Stimulated activated CD4-positive, alpha-beta T cell treated with anti-CD3 and anti-CD28 coated beads, Interleukin-4, amount 100 ng/mL, for 4 hours (primary cell): ENCODE data around the gene TRIM7.

Experiments
- DNase-seq, 2 experiments: peaks; one replicate each; pipeline ENCODE4 v3.0.0-alpha.2; 2020

The TRIM7 gene

GRCh38 chr5:181170237-181170825, 34.7 kb downstream of the TRIM7 start:
- no peak for DNase-seq

- peak; percentile 68 to 84 for DNase-seq
These were observed 35.3 kb downstream of the TRIM7 start for GRCh38 chr5:181169459-181170236.

GRCh38 chr5:181168595-181169118, 36.3 kb downstream of the TRIM7 start:
- no peak for DNase-seq

- no peak for DNase-seq
These were observed 37.0 kb downstream of the TRIM7 start for GRCh38 chr5:181167814-181168488.

- no peak for DNase-seq
These were observed 37.9 kb downstream of the TRIM7 start for GRCh38 chr5:181166812-181167733.

GRCh38 chr5:181164076-181164952, 40.7 kb downstream of the TRIM7 start:
- DNase-seq: peak; percentile 44 to 53

- DNase-seq: no peak
These were observed 41.4 kb downstream of the TRIM7 start for GRCh38 chr5:181163487-181164075.

GRCh38 chr5:181161534-181162175, 43.3 kb downstream of the TRIM7 start:
- DNase-seq: no peak

- peak; percentile 45 to 48 for DNase-seq
These were observed 44.1 kb downstream of the TRIM7 start for GRCh38 chr5:181160755-181161533.

GRCh38 chr5:181160152-181160754, 44.7 kb downstream of the TRIM7 start:
- DNase-seq: peak; percentile 77 to 86

- peak; percentile 82 to 96 for DNase-seq
These were observed 45.5 kb downstream of the TRIM7 start for GRCh38 chr5:181159286-181160151.

GRCh38 chr5:181158869-181159268, 46.1 kb downstream of the TRIM7 start:
- no peak for DNase-seq

GRCh38 chr5:181156758-181157157, 48.2 kb downstream of the TRIM7 start:
- no peak for DNase-seq

- DNase-seq: no peak
These were observed 51.2 kb downstream of the TRIM7 start for GRCh38 chr5:181153814-181154213.

GRCh38 chr5:181152406-181152805, 52.6 kb downstream of the TRIM7 start:
- DNase-seq: no peak

- no peak for DNase-seq
These were observed 53.9 kb downstream of the TRIM7 start for GRCh38 chr5:181151146-181151545.

GRCh38 chr5:181149806-181150733, 54.9 kb downstream of the TRIM7 start:
- DNase-seq: no peak
